Keratinocyte (primary cell): Measurements from ENCODE around the gene MEAK7. TPM values are rescaled to one million over a fixed set of nuclear protein-coding genes. Genes with fewer than 3 reads are reported as not detected.

Source experiments
- DNase-seq: peaks from one replicate; pipeline ENCODE4 v3.0.0-alpha.2; 2011; ENCODE audit warnings: low read depth, missing footprints, low spot score
- FAIRE-seq: peaks from 2 replicates; lab custom pipeline; 2011; peaks lifted over from hg19 to GRCh38; lab: Jason Lieb, UNC
- H2AFZ ChIP-seq: 2 replicates; pipeline ENCODE4 v1.6.0; 2012; ENCODE audit warnings: low read length, control low read depth, inconsistent platforms; ENCODE audit not compliant: control insufficient read depth
- H3K27ac ChIP-seq: 2 replicates; pipeline ENCODE4 v1.5.1; 2011; ENCODE audit warnings: low read length; ENCODE audit not compliant: control insufficient read depth, insufficient read depth
- H3K27me3 ChIP-seq: 3 replicates; pipeline ENCODE4 v1.6.0; 2011; ENCODE audit warnings: low read length; ENCODE audit not compliant: control insufficient read depth, insufficient read depth; ENCODE audit errors: extremely low read depth
- H3K36me3 ChIP-seq, 2 experiments: 2 replicates in 1 of 2; 3 replicates in 1 of 2; pipeline ENCODE4 v1.5.1; 2011; ENCODE audit warnings: low read length in 2 of 2, mild to moderate bottlenecking in 1 of 2; ENCODE audit not compliant: control insufficient read depth in 2 of 2, insufficient read depth in 2 of 2; ENCODE audit errors: extremely low read depth in 1 of 2
- H3K4me1 ChIP-seq: 3 replicates; pipeline ENCODE4 v1.5.1; 2011; ENCODE audit warnings: low read length; ENCODE audit not compliant: control insufficient read depth, insufficient read depth; ENCODE audit errors: extremely low read depth
- H3K4me2 ChIP-seq: 3 replicates; pipeline ENCODE4 v1.6.0; 2011; ENCODE audit warnings: low read depth, low read length; ENCODE audit not compliant: control insufficient read depth, insufficient read depth; ENCODE audit errors: extremely low read depth
- H3K4me3 ChIP-seq, 3 experiments: fragments of 200-600 bp in 1 of 3; sonication (generic) in 1 of 3; 2 replicates in 2 of 3; 3 replicates in 1 of 3; pipeline ENCODE4 v1.5.1; 2011 to 2016; ENCODE audit warnings: low read length in 3 of 3, mild to moderate bottlenecking in 3 of 3, control low read depth in 2 of 3, inconsistent platforms in 1 of 3, low read depth in 1 of 3, mixed read lengths in 1 of 3, mixed run types in 1 of 3, moderate library complexity in 1 of 3; ENCODE audit not compliant: control insufficient read depth in 2 of 3, insufficient read depth in 2 of 3; ENCODE audit errors: extremely low read depth in 1 of 3
- H3K79me2 ChIP-seq: 2 replicates; pipeline ENCODE4 v1.6.0; 2012; ENCODE audit warnings: low read length; ENCODE audit not compliant: control insufficient read depth, insufficient read depth
- H3K9ac ChIP-seq: 3 replicates; pipeline ENCODE4 v1.6.0; 2011; ENCODE audit warnings: low read length; ENCODE audit not compliant: control insufficient read depth, insufficient read depth; ENCODE audit errors: extremely low read depth
- H3K9me1 ChIP-seq: 3 replicates; pipeline ENCODE4 v1.6.0; 2011; ENCODE audit warnings: low read length; ENCODE audit not compliant: control insufficient read depth, insufficient read depth; ENCODE audit errors: extremely low read depth
- H3K9me3 ChIP-seq: 2 replicates; pipeline ENCODE4 v1.5.1; 2012; ENCODE audit warnings: low read depth, low read length; ENCODE audit not compliant: control insufficient read depth
- H4K20me1 ChIP-seq: 3 replicates; pipeline ENCODE4 v1.6.0; 2011; ENCODE audit warnings: low read length; ENCODE audit not compliant: control insufficient read depth, insufficient read depth; ENCODE audit errors: extremely low read depth
- EZH2 ChIP-seq: IDR thresholded peaks from one replicate; pipeline ENCODE4 v1.6.1; 2012; ENCODE audit warnings: inconsistent platforms, mild to moderate bottlenecking, low read length, moderate library complexity
- dilution Hi-C: fragments of 300-500 bp; cut with MboI; formaldehyde crosslinking; loops from one replicate; pipeline ENCODE4 v1.7.0; 2020; ENCODE audit warnings: low sequenced_read_pairs; ENCODE audit not compliant: extremely low pct_ligation_motif_present
- polyA plus RNA-seq, 5 experiments: library from polyadenylated mRNA; depleted of rRNA in 3 of 5; stranded (reverse) in 3 of 5; stranded (forward) in 1 of 5; unstranded in 1 of 5; fragments of >200 nt; gene quantifications; 1 replicate in 1 of 5; 2 replicates in 3 of 5; 3 replicates in 1 of 5; pipeline versions ENCODE4 v1.2.1 to v1.2.3, GENCODE V29; 2011 to 2012; ENCODE audit warnings: missing spikeins in 2 of 5, low read depth in 1 of 5, low replicate concordance in 1 of 5
- TF ChIP-seq, protein P1 (sequence below), 3 experiments: IDR thresholded peaks in 1 of 3; conservative IDR thresholded peaks in 1 of 3; optimal IDR thresholded peaks in 1 of 3; 2 replicates in 2 of 3; 3 replicates in 1 of 3; pipeline versions ENCODE3 to v1.5.1; 2011; ENCODE audit warnings: low read length in 3 of 3, mild to moderate bottlenecking in 3 of 3, moderate library complexity in 2 of 3, control low read depth in 1 of 3, inconsistent platforms in 1 of 3; ENCODE audit not compliant: insufficient read depth in 2 of 3; ENCODE audit errors: extremely low read depth in 1 of 3

MEAK7 gene
- polyA plus RNA-seq, 1 donor (not counting 4 experiments of a cell fraction or from before 2014, with no cell fraction given) = 81.0 TPM

DNA sequence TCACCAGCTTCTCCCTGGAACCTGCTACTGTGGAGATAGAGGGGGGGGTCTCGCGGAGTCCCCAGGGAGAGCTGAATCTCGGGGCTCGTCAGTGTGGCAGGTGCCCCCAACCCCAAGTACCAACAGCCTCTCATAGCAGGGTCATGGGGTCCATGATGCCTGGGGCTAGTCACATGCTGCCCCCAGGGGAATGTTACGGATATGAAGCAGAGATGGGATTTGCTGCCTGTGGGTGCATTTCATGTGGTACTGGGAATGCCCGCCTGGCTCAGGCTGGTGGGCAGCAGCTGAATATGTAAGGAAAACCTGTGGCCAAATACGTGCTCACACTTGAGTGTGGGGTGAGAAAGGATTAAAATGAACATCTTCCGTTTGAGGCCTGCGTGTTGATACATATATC is 49.4 kb downstream of the MEAK7 start:
- Histone ChIP-seq H3K27ac (no peak overlapping the region), H2AFZ (no peak overlapping the region), H3K4me2 (no peak overlapping the region), H4K20me1 (no peaks in the 10 kb centered on the region), H3K79me2 (peaks cover 3% of the 10 kb centered on the region), H3K9me3 (no peaks in the 10 kb centered on the region), H3K4me1 (no peaks in the 10 kb centered on the region), H3K9ac (no peak overlapping the region), H3K4me3 (no peak overlapping the region), H3K9me1 (no peaks in the 10 kb centered on the region), H3K27me3 (no peaks in the 10 kb centered on the region), H3K36me3 (peaks cover 12% of the 10 kb centered on the region in 2 experiments)
- no peak for FAIRE-seq
- no peak for TF ChIP-seq EZH2
- TF ChIP-seq, protein P1, sequence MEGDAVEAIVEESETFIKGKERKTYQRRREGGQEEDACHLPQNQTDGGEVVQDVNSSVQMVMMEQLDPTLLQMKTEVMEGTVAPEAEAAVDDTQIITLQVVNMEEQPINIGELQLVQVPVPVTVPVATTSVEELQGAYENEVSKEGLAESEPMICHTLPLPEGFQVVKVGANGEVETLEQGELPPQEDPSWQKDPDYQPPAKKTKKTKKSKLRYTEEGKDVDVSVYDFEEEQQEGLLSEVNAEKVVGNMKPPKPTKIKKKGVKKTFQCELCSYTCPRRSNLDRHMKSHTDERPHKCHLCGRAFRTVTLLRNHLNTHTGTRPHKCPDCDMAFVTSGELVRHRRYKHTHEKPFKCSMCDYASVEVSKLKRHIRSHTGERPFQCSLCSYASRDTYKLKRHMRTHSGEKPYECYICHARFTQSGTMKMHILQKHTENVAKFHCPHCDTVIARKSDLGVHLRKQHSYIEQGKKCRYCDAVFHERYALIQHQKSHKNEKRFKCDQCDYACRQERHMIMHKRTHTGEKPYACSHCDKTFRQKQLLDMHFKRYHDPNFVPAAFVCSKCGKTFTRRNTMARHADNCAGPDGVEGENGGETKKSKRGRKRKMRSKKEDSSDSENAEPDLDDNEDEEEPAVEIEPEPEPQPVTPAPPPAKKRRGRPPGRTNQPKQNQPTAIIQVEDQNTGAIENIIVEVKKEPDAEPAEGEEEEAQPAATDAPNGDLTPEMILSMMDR (optimal IDR thresholded peaks at IDR 0.05 in 1 of 3, IDR thresholded peaks at IDR 0.05 in 1 of 3, conservative IDR thresholded peaks at IDR 0.05 in 1 of 3; ENCODE audit: extremely low read depth in 1 of 3, insufficient read depth in 2 of 3, low read length in 3 of 3) = no peak
- dilution Hi-C loops = no loop called here
- DNase-seq = no peak

Other genes with a start within 250 kb of the MEAK7 start
- not detected in 3 replicates for gene WFDC1, start 209.8 kb downstream of the MEAK7 start, polyA plus RNA-seq
- gene ATP2C2, start 136.1 kb downstream of the MEAK7 start, polyA plus RNA-seq = 0.96 to 1.3 TPM (median 1.3 TPM) in 3 replicates
- 60.2 to 197 TPM (median 116 TPM) in 3 replicates for gene COTL1, start 113.4 kb upstream of the MEAK7 start, polyA plus RNA-seq
- gene KLHL36, start 143.9 kb upstream of the MEAK7 start, polyA plus RNA-seq = 27.5 to 36.8 TPM (median 35.6 TPM) in 3 replicates
- gene USP10, start 195.3 kb upstream of the MEAK7 start, polyA plus RNA-seq = 75.4 to 92.0 TPM (median 79.3 TPM) in 3 replicates